Measurements from ENCODE around the gene HOXB1.

GRCh38 chr17:48490451-48490892 is 40.3 kb downstream of the HOXB1 start:
- no peak for TF ChIP-seq CTCF (IDR thresholded peaks at IDR 0.05)
- no peak for TF ChIP-seq EP300 (IDR thresholded peaks at IDR 0.05)
